SK-N-SH treated with all-trans-retinoic acid at 6 μM for 48 hours (cell line): ENCODE data around the gene FBXL13.
A peak's percentile ranks its signal among the peaks of the same experiment; 100 is the strongest.

Experiments used
- ARNTL ChIP-seq: fragments of 450-650 bp; formaldehyde crosslinking; IDR thresholded peaks from 2 replicates; pipeline ENCODE4 v1.5.0; 2020; ENCODE audit warnings: low read depth, mild to moderate bottlenecking, moderate library complexity, borderline replicate concordance
- CREB5 ChIP-seq: fragments of 250-450 bp; sonication (Bioruptor Pico); IDR thresholded peaks from 2 replicates; pipeline ENCODE4 v1.5.1; 2020; ENCODE audit warnings: low read depth, mild to moderate bottlenecking, moderate library complexity
- CSDC2 ChIP-seq: fragments of 250-450 bp; sonication (Bioruptor Pico); IDR thresholded peaks from 2 replicates; pipeline ENCODE4 v1.5.0; 2020; ENCODE audit warnings: mild to moderate bottlenecking, moderate library complexity
- CSRNP3 ChIP-seq: fragments of 250-450 bp; sonication (Bioruptor Pico); IDR thresholded peaks from 2 replicates; pipeline ENCODE4 v1.5.1; 2021; ENCODE audit warnings: mild to moderate bottlenecking, moderate library complexity
- GLIS3 ChIP-seq: fragments of 250-450 bp; sonication (Bioruptor Pico); IDR thresholded peaks from 2 replicates; pipeline ENCODE4 v1.5.0; 2020; ENCODE audit warnings: mild to moderate bottlenecking, moderate library complexity
- ISL1 ChIP-seq: fragments of 250-450 bp; sonication (Bioruptor Pico); IDR thresholded peaks from 2 replicates; pipeline ENCODE4 v2.1.2; 2022; ENCODE audit warnings: mild to moderate bottlenecking, moderate library complexity
- OSR1 ChIP-seq: fragments of 250-450 bp; sonication (Bioruptor Pico); IDR thresholded peaks from 2 replicates; pipeline ENCODE4 v1.8.0; 2022; ENCODE audit warnings: moderate library complexity, mild to moderate bottlenecking, inconsistent platforms
- PATZ1 ChIP-seq: fragments of 250-450 bp; sonication (Bioruptor Pico); IDR thresholded peaks from 2 replicates; pipeline ENCODE4 v1.8.0; 2020; ENCODE audit warnings: mild to moderate bottlenecking, moderate library complexity, borderline replicate concordance
- PPARA ChIP-seq: fragments of 250-450 bp; sonication (Bioruptor Pico); IDR thresholded peaks from 2 replicates; pipeline ENCODE4 v1.5.0; 2020; ENCODE audit warnings: mild to moderate bottlenecking, borderline replicate concordance
- RARB ChIP-seq: fragments of 250-450 bp; sonication (Bioruptor Pico); IDR thresholded peaks from 2 replicates; pipeline ENCODE4 v1.8.0; 2021; ENCODE audit warnings: mild to moderate bottlenecking, moderate library complexity
- TCF4 ChIP-seq: fragments of 250-450 bp; sonication (Bioruptor Pico); IDR thresholded peaks from 2 replicates; pipeline ENCODE4 v1.8.0; 2021; ENCODE audit warnings: mild to moderate bottlenecking, moderate library complexity, borderline replicate concordance
- TOX ChIP-seq: fragments of 250-450 bp; sonication (Bioruptor Pico); IDR thresholded peaks from 2 replicates; pipeline ENCODE4 v1.8.0; 2021; ENCODE audit warnings: mild to moderate bottlenecking, moderate library complexity, borderline replicate concordance
- ZFP3 ChIP-seq: fragments of 250-450 bp; sonication (Bioruptor Pico); IDR thresholded peaks from 2 replicates; pipeline ENCODE4 v1.5.0; 2020; ENCODE audit warnings: mild to moderate bottlenecking, moderate library complexity
- ZFP30 ChIP-seq: fragments of 450-650 bp; formaldehyde crosslinking; IDR thresholded peaks from 2 replicates; pipeline ENCODE4 v1.5.0; 2022; ENCODE audit warnings: mild to moderate bottlenecking, moderate library complexity

- TF ChIP-seq CSDC2 (CRISPR knock-in tag), result no peak
- no peak for TF ChIP-seq RARB
- no peak for TF ChIP-seq ZFP30 (CRISPR knock-in tag)
- TF ChIP-seq CREB5 (CRISPR knock-in tag), result peak; percentile 99
- TF ChIP-seq GLIS3, result 0 out of 2 replicates have a peak, but pooled peaks have one; percentile 46
- peak; percentile 98 for TF ChIP-seq ISL1
- 0 out of 2 replicates have a peak, but pooled peaks have one; percentile 14 for TF ChIP-seq CSRNP3 (CRISPR knock-in tag)
- TF ChIP-seq PPARA, result no peak
- TF ChIP-seq TOX (CRISPR knock-in tag), result no peak
- TF ChIP-seq ARNTL (CRISPR knock-in tag), result no peak
- TF ChIP-seq OSR1 (CRISPR knock-in tag), result no peak
- peak; percentile 70 for TF ChIP-seq PATZ1 (CRISPR knock-in tag)
- no peak for TF ChIP-seq TCF4
- peak; percentile 58; the same call in 1 of the 2 replicates for TF ChIP-seq ZFP3 (CRISPR knock-in tag)
These were observed 238.2 kb downstream of the FBXL13 start for GRCh38 chr7:102836191-102836919.
